HEK293T (cell line): ENCODE data around the gene NUDT5.
"Not testable (repeated sequence)": the region's sequence is repeated elsewhere in the genome, so short reads cannot be mapped to it uniquely, and the experiment has no call there.

Source experiments
- CTCF ChIA-PET: fragments of 350-600 bp; formaldehyde crosslinking; extraction: SDS; loops from one replicate; lab custom pipeline; 2021; ENCODE audit warnings: antibody characterized with exemption, inconsistent platforms; lab: Yijun Ruan, JAX
- POLR2A ChIA-PET: fragments of 350-600 bp; formaldehyde crosslinking; extraction: SDS; loops from one replicate; lab custom pipeline; 2020; ENCODE audit warnings: antibody characterized with exemption, inconsistent platforms; lab: Yijun Ruan, JAX
- DNase-seq: peaks from one replicate; pipeline ENCODE4 v3.0.0; 2012; ENCODE audit warnings: mixed read lengths; ENCODE audit errors: extremely low spot score
- ARNT ChIP-seq: fragments of 450-650 bp; IDR thresholded peaks from 2 replicates; pipeline ENCODE4 v1.6.1; 2017; ENCODE audit warnings: mild to moderate bottlenecking
- BHLHE40 ChIP-seq: fragments of 450-650 bp; IDR thresholded peaks from 2 replicates; pipeline ENCODE4 v1.6.1; 2016; ENCODE audit warnings: mild to moderate bottlenecking, moderate library complexity, borderline replicate concordance
- CTBP1 ChIP-seq: fragments of 450-650 bp; IDR thresholded peaks from 2 replicates; pipeline ENCODE4 v1.6.1; 2016; ENCODE audit warnings: borderline replicate concordance
- ELF4 ChIP-seq: fragments of 450-650 bp; IDR thresholded peaks from 2 replicates; pipeline ENCODE4 v1.6.1; 2017; ENCODE audit warnings: antibody characterized with exemption
- FOXA1 ChIP-seq: fragments of 450-650 bp; IDR thresholded peaks from 2 replicates; pipeline ENCODE4 v1.6.1; 2016; ENCODE audit warnings: mild to moderate bottlenecking
- FOXK2 ChIP-seq: fragments of 450-650 bp; IDR thresholded peaks from 2 replicates; pipeline ENCODE4 v1.6.1; 2016; ENCODE audit warnings: mild to moderate bottlenecking
- FOXM1 ChIP-seq: fragments of 450-650 bp; IDR thresholded peaks from 2 replicates; pipeline ENCODE4 v1.6.1; 2017; ENCODE audit warnings: mild to moderate bottlenecking, borderline replicate concordance
- HDGF ChIP-seq: fragments of 450-650 bp; IDR thresholded peaks from 2 replicates; pipeline ENCODE4 v1.6.1; 2017; ENCODE audit warnings: antibody characterized with exemption, borderline replicate concordance
- L3MBTL2 ChIP-seq: fragments of 450-650 bp; conservative IDR thresholded peaks from 2 replicates; pipeline ENCODE4 v1.6.1; 2016; ENCODE audit warnings: mild to moderate bottlenecking
- LEF1 ChIP-seq: fragments of 450-650 bp; IDR thresholded peaks from 2 replicates; pipeline ENCODE4 v1.6.1; 2017; ENCODE audit warnings: mild to moderate bottlenecking, borderline replicate concordance
- NFRKB ChIP-seq: fragments of 450-650 bp; IDR thresholded peaks from 2 replicates; pipeline ENCODE4 v1.6.1; 2016; ENCODE audit warnings: mild to moderate bottlenecking, moderate library complexity
- PKNOX1 ChIP-seq: fragments of 450-650 bp; IDR thresholded peaks from 2 replicates; pipeline ENCODE4 v1.6.1; 2016
- SP1 ChIP-seq: fragments of 450-650 bp; IDR thresholded peaks from 2 replicates; pipeline ENCODE4 v1.6.1; 2017
- SUZ12 ChIP-seq: fragments of 450-650 bp; IDR thresholded peaks from 2 replicates; pipeline ENCODE4 v1.6.1; 2016; ENCODE audit warnings: mild to moderate bottlenecking
- TARDBP ChIP-seq: fragments of 450-650 bp; IDR thresholded peaks from 2 replicates; pipeline ENCODE4 v1.6.1; 2016
- ZNF384 ChIP-seq: fragments of 450-650 bp; IDR thresholded peaks from 2 replicates; pipeline ENCODE4 v1.6.1; 2016

NUDT5 gene

GRCh38 chr10:12237265-12238220 is 41.9 kb upstream of the NUDT5 start:
- ChIA-PET CTCF (interaction anchor here (0.7 kb wide), 1 partner anchor 8 kb away, joined by 3 read pairs; no protein-coding TSS in a partner anchor), POLR2A (no interaction called here)
- no peak for DNase-seq
- TF ChIP-seq HDGF (no peak), BHLHE40 (no peak), L3MBTL2 (no peak), SP1 (no peak), LEF1 (no peak), FOXA1 (no peak), FOXK2 (no peak), FOXM1 (no peak), NFRKB (no peak), ZNF384 (no peak), CTBP1 (no peak), ELF4 (no peak), ARNT (no peak), SUZ12 (no peak), TARDBP (no peak), PKNOX1 (no peak)

GRCh38 chr10:12235796-12236195 is 40.1 kb upstream of the NUDT5 start:
- ChIA-PET POLR2A (no interaction called here), CTCF (no interaction called here)
- TF ChIP-seq BHLHE40 (no peak), ZNF384 (no peak), CTBP1 (no peak), L3MBTL2 (no peak), SUZ12 (no peak), LEF1 (no peak), ELF4 (no peak), FOXM1 (no peak)
- no peak for DNase-seq

DNA sequence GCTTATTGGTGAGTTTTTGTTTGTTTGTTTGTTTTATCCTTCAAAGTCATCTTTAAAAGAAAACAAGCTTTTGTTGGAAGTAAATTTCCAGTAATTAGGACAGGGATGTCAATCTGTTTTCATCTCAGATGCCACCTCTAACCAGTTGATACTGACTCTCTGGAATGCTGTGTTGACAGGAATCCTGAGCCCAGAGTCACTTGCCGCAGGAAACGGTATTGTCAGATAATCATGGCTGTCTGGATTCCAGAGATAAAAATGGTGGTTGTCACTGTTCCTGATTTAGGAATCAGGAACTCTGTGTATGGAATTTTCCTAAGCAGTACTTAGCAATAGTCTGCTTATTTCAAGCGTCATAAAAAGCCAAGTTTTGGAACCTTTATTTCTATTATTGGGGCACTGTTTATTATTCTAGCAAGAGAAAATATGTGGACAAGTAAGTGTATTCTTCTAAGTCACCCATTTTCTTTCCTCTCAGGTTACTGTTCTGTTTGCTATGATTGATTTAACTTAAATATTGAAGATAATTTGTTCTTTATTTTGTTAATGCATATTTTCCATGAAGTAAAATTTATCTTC is 39.5 kb upstream of the NUDT5 start:
- DNase-seq = no peak
- POLR2A ChIA-PET = no interaction called here
- CTCF ChIA-PET = no interaction called here
- TF ChIP-seq SP1 (no peak), BHLHE40 (no peak), L3MBTL2 (no peak), SUZ12 (no peak), PKNOX1 (no peak), ELF4 (no peak), LEF1 (no peak), ARNT (no peak), FOXK2 (no peak), TARDBP (no peak), NFRKB (no peak), HDGF (no peak), FOXA1 (no peak), ZNF384 (no peak)

DNA sequence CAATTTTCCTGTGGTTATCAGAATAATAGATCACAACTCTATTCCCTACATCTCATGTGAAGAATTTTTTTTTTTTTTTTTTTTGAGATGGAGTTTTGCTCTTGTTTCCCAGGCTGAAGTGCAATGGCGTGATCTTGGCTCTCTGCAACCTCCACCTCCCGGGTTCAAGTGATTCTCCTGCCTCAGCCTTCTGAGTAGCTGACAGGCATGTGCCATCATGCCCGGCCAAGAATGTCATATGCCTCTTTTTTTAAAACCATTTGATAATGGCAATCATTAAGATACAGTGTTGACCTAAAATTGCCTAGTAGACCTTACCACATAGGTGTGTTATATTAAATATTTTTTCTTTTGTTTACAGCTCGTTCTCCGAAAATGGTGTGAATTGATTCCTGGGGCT is 39.0 kb upstream of the NUDT5 start:
- CTCF ChIA-PET, POLR2A ChIA-PET, DNase-seq: not testable (repeated sequence)

GRCh38 chr10:12228851-12229250 is 33.2 kb upstream of the NUDT5 start:
- CTCF ChIA-PET = interaction anchor here (0.6 to 1.0 kb wide), 2 partner anchors 9 to 481 kb away, joined by 3 read pairs; no protein-coding TSS in a partner anchor

GRCh38 chr10:12226438-12226837 is 30.7 kb upstream of the NUDT5 start:
- CTCF ChIA-PET, DNase-seq, POLR2A ChIA-PET: not testable (repeated sequence)

More at GRCh38 chr10:12228851-12229250, 33.2 kb upstream of the NUDT5 start:
- DNase-seq = no peak
- no peak for TF ChIP-seq CTBP1
- TF ChIP-seq PKNOX1 = no peak
- TF ChIP-seq HDGF = no peak
- POLR2A ChIA-PET = no interaction called here

- ChIA-PET POLR2A (no interaction called here), CTCF (no interaction called here)
- no peak for TF ChIP-seq ELF4
- no peak for TF ChIP-seq HDGF
- TF ChIP-seq SUZ12 = no peak
- TF ChIP-seq ZNF384 = no peak
- TF ChIP-seq L3MBTL2 = no peak
- no peak for TF ChIP-seq FOXA1
- TF ChIP-seq TARDBP = no peak
- TF ChIP-seq SP1 = no peak
- no peak for TF ChIP-seq ARNT
- no peak for DNase-seq
Measured at GRCh38 chr10:12225444-12225843, 29.8 kb upstream of the NUDT5 start.
